Adipocyte (in vitro differentiated cells): ENCODE results near the gene PATJ.
"Not testable (repeated sequence)": the region's sequence is repeated elsewhere in the genome, so short reads cannot be mapped to it uniquely, and the experiment has no call there.

ENCODE experiments used
- DNase-seq: peaks from one replicate; pipeline ENCODE4 v3.0.0-alpha.2; 2015; ENCODE audit warnings: low read depth
- H3K27me3 ChIP-seq: replicated peaks from 2 replicates; pipeline ENCODE4 v1.7.0; 2013; ENCODE audit warnings: mild to moderate bottlenecking, low read length, moderate library complexity; ENCODE audit not compliant: control insufficient read depth, insufficient read depth
- H3K36me3 ChIP-seq: 2 replicates; pipeline ENCODE4 v1.7.0; 2013; ENCODE audit warnings: low read length, mild to moderate bottlenecking, moderate library complexity; ENCODE audit not compliant: control insufficient read depth, insufficient read depth, severe bottlenecking
- H3K4me1 ChIP-seq: 2 replicates; pipeline ENCODE4 v1.7.0; 2013; ENCODE audit warnings: mild to moderate bottlenecking, low read length, moderate library complexity; ENCODE audit not compliant: control insufficient read depth, insufficient read depth
- H3K4me3 ChIP-seq: 2 replicates; pipeline ENCODE4 v1.7.0; 2013; ENCODE audit warnings: mild to moderate bottlenecking, low read length, moderate library complexity
- H3K9ac ChIP-seq: 2 replicates; pipeline ENCODE4 v1.7.0; 2013; ENCODE audit warnings: mild to moderate bottlenecking, low read length, moderate library complexity
- H3K9me3 ChIP-seq: 2 replicates; pipeline ENCODE4 v1.7.0; 2013; ENCODE audit warnings: mild to moderate bottlenecking, low read length, moderate library complexity; ENCODE audit not compliant: control insufficient read depth

Gene PATJ

DNA sequence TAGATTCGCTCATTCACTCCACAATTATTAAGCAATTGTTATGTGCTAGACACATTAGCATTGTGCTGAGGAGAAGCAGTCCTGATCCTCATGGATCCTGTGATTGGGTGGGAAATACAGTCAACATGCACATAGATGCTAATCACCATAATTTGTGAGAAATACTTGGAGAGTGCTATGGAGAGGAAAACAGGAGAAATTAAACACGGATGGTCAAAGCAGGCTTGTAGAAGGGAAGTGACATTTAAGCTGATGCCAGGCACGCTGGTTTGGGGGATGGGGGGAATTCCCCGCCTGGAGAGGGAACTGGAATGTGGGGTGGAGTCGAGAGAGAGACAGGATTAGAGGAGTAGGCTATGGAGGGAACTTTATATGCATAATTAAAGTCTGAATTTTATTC lies 400.2 kb downstream of the PATJ start:
- Histone ChIP-seq H3K27me3 (no peaks in the 10 kb centered on the region), H3K4me3 (no peak overlapping the region), H3K4me1 (no peaks in the 10 kb centered on the region), H3K9me3 (no peaks in the 10 kb centered on the region), H3K9ac (no peak overlapping the region), H3K36me3 (no peaks in the 10 kb centered on the region)
- peak; percentile 37 for DNase-seq

DNA sequence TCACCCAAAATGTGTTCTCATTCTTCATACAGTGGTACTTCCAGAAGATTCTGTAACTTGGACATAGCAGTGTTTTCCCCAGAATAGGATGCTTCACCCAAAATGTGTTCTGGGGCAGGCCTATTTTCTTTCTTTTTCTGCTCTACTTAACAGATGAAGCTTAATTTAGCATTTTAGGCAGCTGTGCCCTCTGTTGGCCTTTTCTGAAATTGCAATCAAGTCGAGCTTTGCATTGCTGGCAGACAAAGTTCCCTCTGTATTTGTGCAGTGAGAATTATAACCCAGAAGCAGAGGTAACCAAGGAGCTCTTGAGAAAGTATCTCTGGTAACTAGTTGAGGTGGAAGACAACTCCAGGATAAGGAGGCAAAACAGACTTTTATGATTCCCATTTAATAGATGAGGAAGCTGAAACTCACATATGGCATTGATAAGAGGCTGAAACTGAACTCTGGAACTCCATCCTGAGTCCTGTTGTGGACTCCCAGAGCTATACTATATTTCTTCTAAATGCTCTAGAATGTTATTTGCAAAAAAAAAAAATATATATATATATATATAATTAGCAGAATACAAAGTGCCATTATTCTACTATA lies 402.1 kb downstream of the PATJ start:
- H3K36me3 ChIP-seq: no peaks in the 10 kb centered on the region
- H3K27me3 ChIP-seq: no peaks in the 10 kb centered on the region
- no peak overlapping the region for H3K9ac ChIP-seq
- H3K4me3 ChIP-seq: no peak overlapping the region
- no peaks in the 10 kb centered on the region for H3K9me3 ChIP-seq
- H3K4me1 ChIP-seq: no peaks in the 10 kb centered on the region
- DNase-seq: peak; percentile 83

DNA sequence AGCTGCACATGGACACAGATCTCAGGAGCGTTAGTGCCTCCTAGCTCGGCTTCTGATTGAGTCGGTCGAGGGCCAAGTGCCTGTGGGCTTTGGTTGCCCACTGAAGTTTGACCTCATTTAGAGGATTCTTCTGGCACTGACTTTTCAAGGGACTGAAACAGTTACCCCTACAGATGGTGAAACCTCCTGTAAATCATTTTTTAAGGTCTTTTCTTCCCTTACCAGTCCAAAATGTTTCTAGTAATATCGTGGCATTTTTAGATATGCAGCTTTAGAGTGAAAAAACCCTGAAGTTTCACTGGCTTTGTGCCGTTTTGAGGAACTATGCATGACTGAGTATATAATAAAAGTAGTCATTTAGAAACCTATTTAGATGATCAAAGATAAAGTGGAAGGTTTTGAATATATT lies 417.7 kb downstream of the PATJ start:
- Histone ChIP-seq H3K9ac (no peak overlapping the region), H3K4me3 (no peak overlapping the region), H3K4me1 (no peaks in the 10 kb centered on the region), H3K27me3 (no peaks in the 10 kb centered on the region), H3K36me3 (no peaks in the 10 kb centered on the region), H3K9me3 (no peaks in the 10 kb centered on the region)
- DNase-seq: no peak

DNA sequence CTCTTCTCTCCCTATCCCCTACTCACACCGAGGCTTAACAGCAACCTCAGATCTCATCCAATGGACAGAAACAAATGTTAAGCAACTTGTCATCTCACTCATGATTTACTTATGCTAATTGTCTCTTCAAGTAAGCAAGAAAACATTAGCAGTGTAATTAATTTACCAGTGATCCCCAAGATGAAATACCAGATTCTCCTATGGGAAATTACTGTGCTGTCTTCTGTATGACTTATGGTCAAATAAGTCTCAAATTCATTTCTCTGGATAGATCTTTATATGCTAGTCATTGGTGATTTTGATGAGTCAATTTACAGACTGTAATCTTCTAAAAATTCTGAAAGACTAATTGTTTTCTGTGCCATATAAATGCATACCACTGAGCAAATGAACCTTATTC lies 419.4 kb downstream of the PATJ start:
- H3K36me3 ChIP-seq: no peaks in the 10 kb centered on the region
- no peaks in the 10 kb centered on the region for H3K4me1 ChIP-seq
- DNase-seq: no peak
- no peaks in the 10 kb centered on the region for H3K9me3 ChIP-seq
- no peak overlapping the region for H3K9ac ChIP-seq
- no peak overlapping the region for H3K4me3 ChIP-seq
- no peaks in the 10 kb centered on the region for H3K27me3 ChIP-seq

DNA sequence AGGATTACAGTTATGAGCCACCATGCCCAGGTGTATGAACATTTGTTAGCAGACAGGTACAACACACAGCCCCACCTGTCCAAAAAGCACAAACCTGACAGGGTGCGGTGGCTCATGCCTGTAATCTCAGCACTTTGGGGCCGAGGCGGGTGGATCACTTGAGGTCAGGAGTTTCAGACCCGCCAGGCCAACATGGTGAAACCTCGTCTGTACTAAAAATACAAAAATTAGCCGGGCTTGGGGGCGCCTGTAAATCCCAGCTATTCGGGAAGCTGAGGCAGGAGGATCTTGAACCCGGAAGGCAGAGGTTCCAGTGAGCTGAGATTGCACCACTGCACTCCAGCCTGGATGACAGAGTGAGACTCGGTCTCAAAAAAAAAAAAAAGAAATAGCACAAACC lies 428.1 kb downstream of the PATJ start:
- H3K27me3 ChIP-seq: peaks cover 22% of the 10 kb centered on the region
- not testable (repeated sequence) for DNase-seq, H3K4me1 ChIP-seq, H3K9ac ChIP-seq, H3K9me3 ChIP-seq, H3K4me3 ChIP-seq, H3K36me3 ChIP-seq

DNA sequence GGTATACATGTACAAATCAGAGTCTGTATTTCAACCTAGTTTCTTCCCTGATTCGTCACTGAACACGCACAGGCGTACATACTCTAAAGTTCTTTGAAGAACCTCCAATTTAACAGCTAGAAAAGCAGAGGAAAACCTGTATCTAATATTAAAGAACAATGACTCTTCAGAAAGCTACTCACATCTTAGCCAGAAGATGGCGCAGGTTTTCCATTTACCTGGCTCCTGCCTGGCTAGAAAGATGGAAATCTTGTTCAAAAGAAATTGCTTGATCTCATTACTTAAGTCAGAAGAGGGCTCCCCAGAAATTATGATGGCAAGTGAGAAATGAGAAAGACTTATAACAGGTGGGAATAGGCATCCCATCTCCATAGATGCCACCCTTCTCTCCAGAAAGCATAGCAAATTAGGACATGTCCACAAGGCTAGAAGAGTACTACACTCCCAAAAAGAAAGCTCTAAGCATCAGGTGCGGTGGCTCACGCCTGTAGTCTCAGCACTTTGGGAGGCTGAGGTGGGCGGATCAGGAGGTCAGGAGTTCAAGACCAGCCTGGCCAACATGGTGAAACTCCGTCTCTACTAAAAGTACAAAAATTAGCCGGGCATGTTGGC lies 433.4 kb downstream of the PATJ start:
- H3K4me3 ChIP-seq: no peak overlapping the region
- H3K27me3 ChIP-seq: peaks cover 3% of the 10 kb centered on the region
- peak; percentile 79 for DNase-seq
- no peaks in the 10 kb centered on the region for H3K4me1 ChIP-seq
- H3K9ac ChIP-seq: no peak overlapping the region
- H3K36me3 ChIP-seq: no peaks in the 10 kb centered on the region
- no peaks in the 10 kb centered on the region for H3K9me3 ChIP-seq

DNA sequence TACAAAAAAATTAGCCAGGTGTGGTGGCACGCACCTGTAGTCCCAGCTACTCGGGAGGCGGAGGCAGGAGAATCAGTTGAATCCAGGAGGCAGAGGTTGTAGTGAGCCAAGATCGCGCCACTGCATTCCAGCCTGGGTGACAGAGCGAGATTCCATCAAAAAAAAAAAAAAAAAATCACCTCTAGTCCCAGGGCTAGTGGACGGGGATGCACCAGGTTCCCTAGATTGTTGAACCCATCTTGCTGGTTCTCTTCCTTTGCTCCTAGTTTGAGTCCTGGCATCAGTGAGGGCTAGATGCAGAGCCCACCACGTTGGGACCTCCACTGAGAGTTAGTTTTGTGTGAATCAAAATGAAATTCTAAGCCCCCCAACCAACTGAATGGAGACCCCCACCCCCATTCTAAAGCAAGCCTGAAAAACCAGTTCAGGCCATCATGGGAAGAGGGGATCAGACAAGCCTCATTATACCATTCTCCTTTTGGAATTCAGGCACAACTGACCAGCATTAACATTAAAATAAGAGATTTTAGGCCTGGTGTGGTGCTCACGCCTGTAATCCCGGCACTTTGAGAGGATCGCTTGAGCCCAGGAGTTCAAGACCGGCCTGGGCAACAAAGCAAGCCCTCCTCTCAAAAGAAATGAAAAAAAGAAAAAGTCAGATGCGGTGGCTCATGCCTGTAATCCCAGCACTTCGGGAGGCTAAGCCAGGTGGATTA lies 434.5 kb downstream of the PATJ start:
- Histone ChIP-seq H3K4me1 (no peaks in the 10 kb centered on the region), H3K4me3 (no peak overlapping the region), H3K36me3 (no peaks in the 10 kb centered on the region), H3K9me3 (no peaks in the 10 kb centered on the region), H3K27me3 (peaks cover 8% of the 10 kb centered on the region), H3K9ac (no peak overlapping the region)
- DNase-seq: no peak

DNA sequence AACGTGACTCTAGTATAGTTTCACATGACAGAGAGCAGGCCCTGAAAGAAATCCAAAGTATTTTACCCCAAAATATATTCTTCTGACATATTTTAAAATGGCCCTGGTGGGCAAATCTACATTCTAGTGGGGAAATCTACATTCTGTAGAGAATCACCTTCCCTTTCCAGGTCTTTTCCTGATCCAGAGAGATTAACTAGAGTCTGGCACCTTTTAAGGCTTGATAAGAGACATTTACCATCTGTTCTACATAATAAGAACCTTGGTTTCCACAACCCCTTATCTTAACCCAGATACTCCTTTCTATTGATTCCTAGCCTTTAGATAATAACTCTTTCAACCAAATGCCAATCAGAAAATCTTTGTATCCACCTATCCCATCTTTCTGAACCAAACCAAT lies 435.3 kb downstream of the PATJ start:
- Histone ChIP-seq H3K36me3 (no peaks in the 10 kb centered on the region), H3K4me3 (no peak overlapping the region), H3K9ac (no peak overlapping the region), H3K27me3 (peaks cover 10% of the 10 kb centered on the region), H3K4me1 (no peaks in the 10 kb centered on the region), H3K9me3 (no peaks in the 10 kb centered on the region)
- no peak for DNase-seq

DNA sequence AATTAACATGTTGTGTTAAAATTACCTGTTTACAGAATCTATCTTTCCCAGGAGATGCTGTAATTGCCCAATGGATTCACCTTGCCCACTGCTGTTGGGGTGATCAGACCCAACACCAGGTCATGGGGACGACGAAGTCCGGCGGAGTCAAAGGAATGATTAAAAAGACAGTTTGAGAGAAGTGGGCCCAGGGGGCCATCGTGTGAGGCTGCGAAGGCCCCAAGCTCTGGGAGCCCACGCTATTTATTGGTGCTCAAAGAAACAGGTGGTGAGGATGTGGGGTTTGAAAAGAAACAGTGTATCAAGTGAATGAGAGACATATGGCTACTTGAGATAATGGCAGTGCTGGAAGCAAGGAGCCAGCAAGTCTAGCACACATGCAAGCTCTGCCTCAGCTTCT lies 436.1 kb downstream of the PATJ start:
- Histone ChIP-seq H3K4me1 (no peaks in the 10 kb centered on the region), H3K9me3 (no peaks in the 10 kb centered on the region), H3K4me3 (no peak overlapping the region), H3K9ac (no peak overlapping the region), H3K36me3 (no peaks in the 10 kb centered on the region), H3K27me3 (peaks cover 10% of the 10 kb centered on the region)
- DNase-seq: no peak

DNA sequence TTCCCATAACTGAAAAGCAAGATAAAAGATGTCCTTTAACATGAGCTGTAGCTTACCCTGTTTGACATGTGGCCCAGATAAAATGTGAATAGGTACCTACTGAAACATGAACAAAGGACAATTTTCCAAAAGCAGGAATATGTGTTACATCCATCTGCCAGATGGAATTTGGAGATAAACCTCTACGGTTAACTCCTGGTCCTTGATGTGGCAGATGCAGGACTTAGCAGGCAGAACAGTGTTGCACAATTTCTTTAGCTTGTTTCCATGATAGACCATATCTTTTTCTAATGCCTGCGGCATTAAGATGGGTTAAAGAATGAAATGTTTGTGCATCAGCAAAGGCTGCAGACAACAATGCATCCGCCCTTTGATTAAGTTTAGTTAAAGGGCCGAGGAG lies 437.8 kb downstream of the PATJ start:
- peaks cover 10% of the 10 kb centered on the region for H3K27me3 ChIP-seq
- not testable (repeated sequence) for H3K36me3 ChIP-seq, H3K9ac ChIP-seq, H3K4me1 ChIP-seq, H3K9me3 ChIP-seq, H3K4me3 ChIP-seq, DNase-seq

DNA sequence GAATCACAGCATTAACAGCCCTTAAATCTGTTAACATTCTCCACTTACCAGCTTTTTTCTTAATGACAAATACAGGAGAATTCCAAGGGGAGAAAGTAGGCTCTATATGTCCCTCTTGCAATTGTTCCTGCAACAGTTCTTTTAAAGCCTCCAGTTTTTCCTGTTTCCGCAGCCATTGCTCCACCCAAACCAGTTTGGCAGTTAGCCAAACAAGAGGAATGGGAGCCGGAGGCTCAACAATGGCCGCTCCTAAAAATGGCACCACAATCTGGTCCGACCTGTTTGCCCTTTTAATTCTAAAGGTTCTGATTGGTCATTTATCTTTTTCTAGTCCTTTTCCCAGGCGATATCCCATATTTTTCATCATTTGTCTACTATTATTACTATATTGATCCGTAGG lies 438.4 kb downstream of the PATJ start:
- peaks cover 10% of the 10 kb centered on the region for H3K27me3 ChIP-seq
- H3K4me1 ChIP-seq: no peaks in the 10 kb centered on the region
- no peak for DNase-seq

More for the DNA sequence above, 438.4 kb downstream of the PATJ start:
- Histone ChIP-seq H3K4me3 (no peak overlapping the region), H3K9ac (no peak overlapping the region), H3K36me3 (no peaks in the 10 kb centered on the region), H3K9me3 (no peaks in the 10 kb centered on the region)
